Left lung (tissue), 10 donors: Measurements from ENCODE around the gene PICK1. TPM values are rescaled to one million over a fixed set of nuclear protein-coding genes. Genes with fewer than 3 reads are reported as not detected.

Experiments
- ATAC-seq: fragments of 200-7000 bp; cut with Tn5 transposase; one replicate; pipeline ENCODE4 v1.9.1; 2020; ENCODE audit warnings: moderate library complexity
- DNase-seq, 4 donors: peaks; one replicate each; pipeline ENCODE4 v3.0.0-alpha.2; 2013 to 2020
- H3K27ac ChIP-seq, 2 donors: fragments of 200-600 bp; sonication (generic) in 1 of 2; one replicate each; pipeline versions ENCODE4 v1.5.0 to v1.8.0; 2020 to 2021
- H3K27me3 ChIP-seq, 2 donors: fragments of 200-600 bp; sonication (generic) in 1 of 2; one replicate each; pipeline versions ENCODE4 v1.5.0 to v1.8.0; 2020 to 2021
- H3K36me3 ChIP-seq, 2 donors: fragments of 200-600 bp; sonication (generic) in 1 of 2; one replicate each; pipeline versions ENCODE4 v1.5.0 to v1.8.0; 2020 to 2021
- H3K4me1 ChIP-seq, 2 donors: fragments of 200-600 bp; one replicate each; pipeline ENCODE4 v1.8.0; 2021
- H3K4me3 ChIP-seq, 2 donors: fragments of 200-600 bp; sonication (generic) in 1 of 2; one replicate each; pipeline versions ENCODE4 v1.5.0 to v1.8.0; 2020 to 2021; ENCODE audit warnings: mild to moderate bottlenecking in 1 of 2
- H3K9me3 ChIP-seq, 2 donors: fragments of 200-600 bp; sonication (generic) in 1 of 2; one replicate each; pipeline versions ENCODE4 v1.5.0 to v1.8.0; 2020 to 2021
- CTCF ChIP-seq, 2 donors: fragments of 200-600 bp; sonication (generic) in 1 of 2; IDR thresholded peaks; one replicate each; pipeline versions ENCODE4 v1.5.0 to v1.8.0; 2021; ENCODE audit warnings: antibody characterized with exemption in 2 of 2
- intact Hi-C, 2 donors: fragments of 100-400 bp; cut with DNase I; formaldehyde crosslinking; loops; one replicate each; pipeline versions ENCODE4 v1.11.2 to v1.14.2; 2022
- polyA plus RNA-seq, 6 donors: library from polyadenylated mRNA; unstranded; fragments of 120-200 nt; gene quantifications; one replicate each; pipeline ENCODE4 v1.2.1, GENCODE V29; 2013; ENCODE audit not compliant: insufficient read length in 6 of 6
- total RNA-seq, 2 donors: library from RNA; stranded (reverse); fragmentation: NEBNext Ultra II Directional; extraction: Animal tissue kit (Norgen Biotek cat#: 25700); gene quantifications; one replicate each; pipeline ENCODE4 v1.2.1, GENCODE V29; 2021
- donor health status: DM: no; HTN: yes; CAD: no.
- donor health status: DM: no; HTN: no; CAD: no.

PICK1 gene
- total and polyA plus RNA-seq, 8 donors, result 22.8 to 39.5 (median 28.3) TPM

GRCh38 chr22:38046070-38046748, 11.0 kb upstream of the PICK1 start:
- no peak overlapping the region for H3K27ac ChIP-seq
- H3K4me1 ChIP-seq, result peaks cover 0 to 16% of the 10 kb centered on the region in 2 donors
- intact Hi-C loops, result no loop called here
- ATAC-seq, result no peak
- DNase-seq, result no peak
- TF ChIP-seq CTCF (IDR thresholded peaks at IDR 0.05), result no peak
- no peak overlapping the region for H3K4me3 ChIP-seq
- no peaks in the 10 kb centered on the region for H3K36me3 ChIP-seq
- H3K27me3 ChIP-seq, result no peaks in the 10 kb centered on the region
- H3K9me3 ChIP-seq, result no peaks in the 10 kb centered on the region

GRCh38 chr22:38049812-38050619, 7.2 kb upstream of the PICK1 start:
- Histone ChIP-seq H3K27me3 (no peaks in the 10 kb centered on the region), H3K9me3 (no peaks in the 10 kb centered on the region), H3K27ac (no peak overlapping the region), H3K36me3 (no peaks in the 10 kb centered on the region), H3K4me3 (no peak overlapping the region), H3K4me1 (no peaks in the 10 kb centered on the region)
- DNase-seq (no peak), ATAC-seq (no peak)
- no peak for TF ChIP-seq CTCF (IDR thresholded peaks at IDR 0.05)
- intact Hi-C loops, result no loop called here

- no peaks in the 10 kb centered on the region for H3K4me1 ChIP-seq
- H3K4me3 ChIP-seq, result no peak overlapping the region
- no peak overlapping the region for H3K27ac ChIP-seq
- no peaks in the 10 kb centered on the region for H3K36me3 ChIP-seq
- no peaks in the 10 kb centered on the region for H3K9me3 ChIP-seq
- no peak for ATAC-seq
- DNase-seq, result no peak
- TF ChIP-seq CTCF (IDR thresholded peaks at IDR 0.05), result no peak
- H3K27me3 ChIP-seq, result no peaks in the 10 kb centered on the region
- intact Hi-C loops, result no loop called here
These were observed 6.5 kb upstream of the PICK1 start for GRCh38 chr22:38050720-38051119.

GRCh38 chr22:38051261-38051660, 5.9 kb upstream of the PICK1 start:
- Histone ChIP-seq H3K27me3 (no peaks in the 10 kb centered on the region), H3K27ac (no peak overlapping the region), H3K9me3 (no peaks in the 10 kb centered on the region), H3K4me3 (no peak overlapping the region), H3K4me1 (no peaks in the 10 kb centered on the region), H3K36me3 (no peaks in the 10 kb centered on the region)
- ATAC-seq (no peak), DNase-seq (no peak)
- no peak for TF ChIP-seq CTCF (IDR thresholded peaks at IDR 0.05)
- intact Hi-C loops, result no loop called here
